Peyer's patch (tissue), 4 donors: ENCODE data around the gene BUD23. TPM values are rescaled to one million over a fixed set of nuclear protein-coding genes. Genes with fewer than 3 reads are reported as not detected.

Source experiments
- DNase-seq, 3 donors: peaks; one replicate each; pipeline ENCODE4 v3.0.0-alpha.2; 2017 to 2019
- H3K27ac ChIP-seq, 4 donors: fragments of 200-600 bp; sonication (generic); one replicate each; pipeline ENCODE4 v1.5.1; 2016 to 2019
- H3K27me3 ChIP-seq, 2 donors: fragments of 200-600 bp; sonication (generic); one replicate each; pipeline ENCODE4 v1.5.1; 2019
- H3K36me3 ChIP-seq, 3 donors: fragments of 200-600 bp; sonication (generic); one replicate each; pipeline ENCODE4 v1.5.1; 2016 to 2019
- H3K4me1 ChIP-seq, 4 donors: fragments of 200-600 bp; sonication (generic); one replicate each; pipeline ENCODE4 v1.5.1; 2016 to 2019
- H3K4me3 ChIP-seq, 4 donors: fragments of 200-600 bp; sonication (generic); 1 replicate in 3 of 4; 2 replicates in 1 of 4; pipeline ENCODE4 v1.5.1; 2016 to 2019; ENCODE audit warnings: mild to moderate bottlenecking in 1 of 4
- H3K9me3 ChIP-seq, 4 donors: fragments of 200-600 bp; sonication (generic); one replicate each; pipeline ENCODE4 v1.5.1; 2016 to 2019; ENCODE audit warnings: mild to moderate bottlenecking in 1 of 4
- CTCF ChIP-seq, 6 experiments: fragments of 450-650 bp in 4 of 6; fragments of 200-600 bp in 2 of 6; sonication (generic) in 1 of 6; IDR thresholded peaks; one replicate each; pipeline ENCODE4 v1.5.1; 2017 to 2019; ENCODE audit warnings: antibody characterized with exemption in 6 of 6, mild to moderate bottlenecking in 3 of 6, moderate library complexity in 1 of 6
- POLR2A ChIP-seq, 2 donors: fragments of 450-650 bp; IDR thresholded peaks; one replicate each; pipeline ENCODE4 v1.5.1; 2017; ENCODE audit warnings: antibody characterized with exemption in 2 of 2, mild to moderate bottlenecking in 2 of 2, moderate library complexity in 2 of 2
- total RNA-seq, 4 donors: library from RNA; depleted of rRNA; stranded (reverse); fragments of >200 nt; gene quantifications; one replicate each; pipeline ENCODE4 v1.1.0, GENCODE V29; 2016

Gene BUD23
- total RNA-seq, 4 donors from 2014 or later, result 34.5 to 48.7 (median 44.1) TPM

GRCh38 chr7:73727952-73728351 lies 44.6 kb downstream of the BUD23 start:
- TF ChIP-seq CTCF (IDR thresholded peaks at IDR 0.05) (no peak), POLR2A (IDR thresholded peaks at IDR 0.05) (no peak)
- H3K36me3 ChIP-seq, result no peaks in the 10 kb centered on the region
- no peak for DNase-seq
- no peaks in the 10 kb centered on the region for H3K4me1 ChIP-seq
- no peak overlapping the region for H3K4me3 ChIP-seq
- no peaks in the 10 kb centered on the region for H3K27me3 ChIP-seq
- no peak overlapping the region for H3K27ac ChIP-seq
- H3K9me3 ChIP-seq, result no peaks in the 10 kb centered on the region

GRCh38 chr7:73728551-73728950 lies 45.2 kb downstream of the BUD23 start:
- no peak overlapping the region for H3K4me3 ChIP-seq
- TF ChIP-seq POLR2A (IDR thresholded peaks at IDR 0.05) (no peak), CTCF (IDR thresholded peaks at IDR 0.05) (no peak)

GRCh38 chr7:73730485-73730884 lies 47.1 kb downstream of the BUD23 start:
- Histone ChIP-seq H3K27ac (no peak overlapping the region), H3K4me1 (no peaks in the 10 kb centered on the region), H3K9me3 (no peaks in the 10 kb centered on the region), H3K36me3 (peaks cover 0 to 2% (median 0%) of the 10 kb centered on the region in 3 donors), H3K4me3 (no peak overlapping the region), H3K27me3 (no peaks in the 10 kb centered on the region)
- TF ChIP-seq CTCF (IDR thresholded peaks at IDR 0.05) (no peak), POLR2A (IDR thresholded peaks at IDR 0.05) (no peak)
- DNase-seq, result no peak

More at GRCh38 chr7:73728551-73728950, 45.2 kb downstream of the BUD23 start:
- no peaks in the 10 kb centered on the region for H3K4me1 ChIP-seq
- no peaks in the 10 kb centered on the region for H3K27me3 ChIP-seq
- no peak for DNase-seq
- H3K9me3 ChIP-seq, result no peaks in the 10 kb centered on the region
- H3K36me3 ChIP-seq, result no peaks in the 10 kb centered on the region
- no peak overlapping the region for H3K27ac ChIP-seq

- Histone ChIP-seq H3K9me3 (no peaks in the 10 kb centered on the region), H3K36me3 (peaks cover 0 to 20% (median 0%) of the 10 kb centered on the region in 3 donors)
Observed at GRCh38 chr7:73732397-73732796, 49.0 kb downstream of the BUD23 start.

GRCh38 chr7:73734619-73735527 lies 51.5 kb downstream of the BUD23 start:
- peak; percentile 92 to 98 for TF ChIP-seq POLR2A (IDR thresholded peaks at IDR 0.05)
- peak; percentile 48 to 99 (median 90) for TF ChIP-seq CTCF (IDR thresholded peaks at IDR 0.05)
- H3K9me3 ChIP-seq, result no peaks in the 10 kb centered on the region
- DNase-seq, result peak; percentile 73 to 95 (median 92)
- H3K36me3 ChIP-seq, result peaks cover 0 to 23% (median 0%) of the 10 kb centered on the region in 3 donors
- H3K4me1 ChIP-seq, result peaks cover 0 to 17% (median 5%) of the 10 kb centered on the region in 4 donors
- no peaks in the 10 kb centered on the region for H3K27me3 ChIP-seq
- peak overlapping the region in 3 of 4 donors; percentile 20 to 86 (median 71) for H3K4me3 ChIP-seq
- H3K27ac ChIP-seq, result peak overlapping the region in 3 of 4 donors; percentile 81 to 96 (median 82)

More at GRCh38 chr7:73732397-73732796, 49.0 kb downstream of the BUD23 start:
- H3K27me3 ChIP-seq, result no peaks in the 10 kb centered on the region
- TF ChIP-seq POLR2A (IDR thresholded peaks at IDR 0.05) (no peak), CTCF (IDR thresholded peaks at IDR 0.05) (no peak)
- H3K27ac ChIP-seq, result no peak overlapping the region
- H3K4me3 ChIP-seq, result no peak overlapping the region
- DNase-seq, result no peak
- peaks cover 0 to 10% (median under 1%) of the 10 kb centered on the region in 4 donors for H3K4me1 ChIP-seq
